ENCODE measurements around the gene DUT. TPM values are rescaled to one million over a fixed set of nuclear protein-coding genes. Genes with fewer than 3 reads are reported as not detected.

DUT gene
- total RNA-seq, 2 donors from 2014 or later, result 87.0 to 104 TPM

GRCh38 chr15:48355377-48355776 is 24.1 kb downstream of the DUT start:
- Histone ChIP-seq H3K27ac (no peak overlapping the region), H3K27me3 (replicated peaks; ENCODE audit: insufficient read depth) (no peaks in the 10 kb centered on the region), H3K4me3 (no peak overlapping the region), H3K36me3 (no peaks in the 10 kb centered on the region), H3K4me1 (replicated peaks) (no peaks in the 10 kb centered on the region), H3K9me3 (no peaks in the 10 kb centered on the region)
- WGBS, result 73% methylated on average over 6 of the region's 6 CpGs
- intact Hi-C loops (cut with DNase I), result loop anchor here (5.0 to 10.0 kb wide), 2 partner anchors 292 to 449 kb away; partner anchors contain the start of gene FBN1
- no peak for DNase-seq (ENCODE audit: low spot score)
- TF ChIP-seq POLR2AphosphoS5 (IDR thresholded peaks at IDR 0.05) (no peak), POLR2A (IDR thresholded peaks at IDR 0.05) (no peak), CTCF (IDR thresholded peaks at IDR 0.05) (no peak)

GRCh38 chr15:48358229-48359152 is 27.3 kb downstream of the DUT start:
- Histone ChIP-seq H3K4me1 (replicated peaks) (no peaks in the 10 kb centered on the region), H3K4me3 (no peak overlapping the region), H3K27ac (no peak overlapping the region), H3K36me3 (no peaks in the 10 kb centered on the region), H3K9me3 (no peaks in the 10 kb centered on the region), H3K27me3 (replicated peaks; ENCODE audit: insufficient read depth) (no peaks in the 10 kb centered on the region)
- 18% methylated on average over 3 of the region's 3 CpGs for WGBS
- DNase-seq (ENCODE audit: low spot score), result no peak
- intact Hi-C loops (cut with DNase I), result loop anchor here (5.0 to 10.0 kb wide), 2 partner anchors 289 to 446 kb away; partner anchors contain the start of gene FBN1
- TF ChIP-seq POLR2AphosphoS5 (IDR thresholded peaks at IDR 0.05), result no peak
- TF ChIP-seq CTCF (IDR thresholded peaks at IDR 0.05), result peak; percentile 37 to 69 (median 62)

- no peaks in the 10 kb centered on the region for H3K27me3 ChIP-seq (replicated peaks; ENCODE audit: insufficient read depth)
- no peaks in the 10 kb centered on the region for H3K36me3 ChIP-seq
- intact Hi-C loops (cut with DNase I), result no loop called here
- WGBS, result 91% methylated on average over 2 of the region's 2 CpGs
- no peak overlapping the region for H3K27ac ChIP-seq
- no peaks in the 10 kb centered on the region for H3K4me1 ChIP-seq (replicated peaks)
- no peak for DNase-seq (ENCODE audit: low spot score)
- H3K9me3 ChIP-seq, result no peaks in the 10 kb centered on the region
- no peak for TF ChIP-seq POLR2A (IDR thresholded peaks at IDR 0.05)
- no peak overlapping the region for H3K4me3 ChIP-seq
Measured at GRCh38 chr15:48360841-48361240, 29.6 kb downstream of the DUT start.

- H3K27ac ChIP-seq, result no peak overlapping the region
- H3K27me3 ChIP-seq (replicated peaks; ENCODE audit: insufficient read depth), result no peaks in the 10 kb centered on the region
- no peak overlapping the region for H3K4me3 ChIP-seq
- no peak for TF ChIP-seq CTCF (IDR thresholded peaks at IDR 0.05)
- no peak for TF ChIP-seq POLR2A (IDR thresholded peaks at IDR 0.05)
- TF ChIP-seq POLR2AphosphoS5 (IDR thresholded peaks at IDR 0.05), result no peak
- H3K9me3 ChIP-seq, result no peaks in the 10 kb centered on the region
- intact Hi-C loops (cut with DNase I), result no loop called here
- no peaks in the 10 kb centered on the region for H3K36me3 ChIP-seq
- 86% methylated on average over 2 of the region's 2 CpGs for WGBS
- no peak for DNase-seq (ENCODE audit: low spot score)
- no peaks in the 10 kb centered on the region for H3K4me1 ChIP-seq (replicated peaks)
Measured at GRCh38 chr15:48361685-48362084, 30.5 kb downstream of the DUT start.

GRCh38 chr15:48363474-48363873 is 32.2 kb downstream of the DUT start:
- Histone ChIP-seq H3K36me3 (no peaks in the 10 kb centered on the region), H3K9me3 (no peaks in the 10 kb centered on the region), H3K4me3 (no peak overlapping the region), H3K27me3 (replicated peaks; ENCODE audit: insufficient read depth) (no peaks in the 10 kb centered on the region), H3K27ac (no peak overlapping the region), H3K4me1 (replicated peaks) (no peaks in the 10 kb centered on the region)
- WGBS, result 68% methylated on average over 5 of the region's 5 CpGs
- TF ChIP-seq POLR2AphosphoS5 (IDR thresholded peaks at IDR 0.05) (no peak), POLR2A (IDR thresholded peaks at IDR 0.05) (no peak), CTCF (IDR thresholded peaks at IDR 0.05) (no peak)
- DNase-seq (ENCODE audit: low spot score), result no peak
- intact Hi-C loops (cut with DNase I), result no loop called here
